GM21526 (cell line): ENCODE data around the gene NAPB.

ENCODE experiments used
- ATAC-seq: cut with Tn5 transposase; IDR thresholded peaks from one replicate; pipeline ENCODE4 v1.9.1; 2021; ENCODE audit warnings: moderate library complexity; ENCODE audit not compliant: unreplicated experiment, low FRiP score

Gene NAPB

DNA sequence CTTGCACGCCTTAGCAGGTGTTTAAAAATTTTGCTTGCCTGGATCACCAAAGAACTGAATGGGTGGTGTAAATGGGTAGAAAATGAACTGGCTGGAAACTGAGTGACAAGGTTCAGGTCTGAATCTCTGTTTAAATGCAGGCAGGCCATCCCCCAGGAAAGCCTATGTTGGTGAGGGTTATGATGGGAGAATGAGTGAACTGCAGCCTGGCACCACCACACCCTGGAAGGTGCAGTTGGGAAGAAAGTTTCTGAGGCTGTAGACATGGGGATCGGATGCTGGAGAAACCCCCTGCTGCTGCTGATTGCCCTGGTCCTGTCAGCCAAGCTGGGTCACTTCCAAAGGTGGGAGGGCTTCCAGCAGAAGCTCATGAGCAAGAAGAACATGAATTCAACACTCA, 18.7 kb upstream of the NAPB start:
- no peak for ATAC-seq

DNA sequence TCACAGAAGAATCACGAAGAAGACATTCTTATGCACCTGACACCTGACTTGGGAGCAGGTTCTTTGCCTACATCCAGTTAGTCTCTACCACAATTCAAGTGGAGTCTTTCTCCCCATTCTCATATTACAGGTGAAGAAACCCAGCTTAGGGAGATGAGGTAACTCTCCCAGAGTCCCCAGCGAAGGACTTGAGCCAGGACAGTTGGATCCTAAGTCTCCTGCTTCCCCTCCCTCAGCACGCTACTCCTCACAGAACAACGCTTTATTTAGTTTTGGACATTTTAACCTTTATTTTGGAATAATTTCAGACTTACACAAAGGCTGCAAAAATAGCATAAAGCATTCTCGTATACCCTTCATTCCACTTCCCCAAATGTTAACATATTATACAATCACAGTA, 17.4 kb upstream of the NAPB start:
- no peak for ATAC-seq

DNA sequence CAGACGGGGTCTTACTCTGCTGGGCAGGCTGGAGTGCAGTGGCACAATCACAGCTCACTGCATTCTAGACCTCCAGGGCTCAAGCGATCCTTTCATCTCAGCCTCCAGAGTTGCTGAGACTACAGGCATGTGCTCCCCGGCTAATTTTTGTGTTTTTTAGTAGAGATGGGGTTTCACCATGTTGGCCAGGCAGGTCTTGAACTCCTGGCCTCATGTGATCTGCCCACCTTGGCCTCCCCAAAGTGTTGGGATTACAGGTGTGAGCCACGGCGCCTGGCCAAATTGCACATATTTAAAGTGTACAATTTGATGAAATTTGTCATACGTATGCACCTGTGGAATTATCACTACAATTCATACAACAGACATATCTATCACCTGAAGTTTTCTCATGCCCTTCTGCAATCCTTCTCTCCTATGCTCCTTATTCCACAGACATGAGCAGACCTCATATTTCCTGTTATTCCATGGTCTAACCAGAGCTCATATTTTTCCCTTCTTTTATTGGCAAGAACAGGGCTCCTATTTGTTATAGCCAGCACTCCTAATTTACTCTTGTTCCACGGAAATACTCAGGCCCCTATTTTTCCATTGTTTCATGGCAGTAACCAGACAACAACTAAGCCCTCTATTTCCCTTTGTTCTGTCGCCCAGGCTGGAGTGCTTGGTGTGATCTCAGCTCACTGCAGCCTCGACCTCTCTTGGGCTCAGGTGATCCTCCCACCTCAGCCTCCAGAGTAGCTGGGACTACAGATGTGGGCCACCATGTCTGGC, 16.0 kb upstream of the NAPB start:
- ATAC-seq = no peak

DNA sequence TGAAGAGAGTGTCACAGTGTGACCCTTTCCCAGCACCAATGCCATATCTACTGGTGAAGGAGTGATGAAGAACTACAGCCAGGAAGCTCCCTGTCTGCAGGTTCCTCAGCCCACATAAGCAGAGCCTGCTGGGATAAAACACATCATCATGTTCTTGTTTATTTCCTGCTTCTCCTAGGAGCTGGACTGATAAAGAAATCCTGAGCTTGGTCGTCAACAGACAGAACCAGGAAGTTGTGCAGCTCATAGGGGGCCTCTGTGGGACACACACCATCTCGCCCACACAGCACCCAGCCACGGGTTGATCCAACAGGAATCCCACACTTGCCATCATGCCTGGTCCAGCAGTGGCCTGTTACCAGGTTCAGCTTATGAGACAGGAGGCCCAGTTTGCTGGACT, 15.4 kb upstream of the NAPB start:
- no peak for ATAC-seq

DNA sequence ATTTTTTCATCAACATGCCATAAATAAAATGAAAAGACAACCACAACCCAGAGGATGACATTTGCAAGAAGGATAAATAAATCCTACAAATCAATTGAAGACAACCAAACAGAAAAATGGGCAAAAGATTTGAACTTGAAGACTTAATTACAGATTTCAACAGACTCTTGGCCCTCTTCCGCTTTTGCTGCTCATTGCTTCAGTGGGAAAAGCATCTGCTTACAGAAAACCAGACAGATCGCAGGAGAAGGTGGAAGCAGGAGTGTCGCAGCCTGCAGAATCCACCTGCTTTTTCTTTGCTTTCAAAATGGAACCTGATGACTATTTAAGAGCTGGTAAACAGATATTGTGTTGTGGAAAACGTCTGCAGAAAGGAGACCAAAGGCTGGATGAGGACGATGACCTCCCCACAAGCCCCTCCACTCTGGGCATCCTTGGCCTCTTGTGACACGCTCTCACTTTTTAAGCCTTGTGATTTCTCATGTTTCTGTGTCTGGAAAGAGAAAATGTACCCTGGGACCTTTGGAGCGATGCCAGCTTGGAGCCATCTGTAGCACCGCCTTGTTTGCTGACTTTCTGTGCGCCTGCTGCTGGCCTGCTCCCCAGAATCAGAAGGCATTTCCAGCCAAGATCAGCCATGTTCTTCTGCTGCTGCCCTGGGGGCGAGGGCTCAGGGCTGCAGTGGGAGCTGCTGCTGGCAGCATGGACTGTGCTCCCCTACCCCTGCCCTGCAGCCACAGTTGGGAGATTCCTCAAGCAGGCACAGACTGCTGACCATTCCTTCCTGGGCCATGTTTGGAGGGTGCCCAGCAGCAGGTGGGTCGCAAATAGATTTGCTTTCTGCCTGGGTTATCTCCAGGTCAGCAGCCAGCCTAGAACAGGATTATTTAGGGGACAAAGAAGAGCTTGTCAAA, 14.6 kb upstream of the NAPB start:
- ATAC-seq = no peak

DNA sequence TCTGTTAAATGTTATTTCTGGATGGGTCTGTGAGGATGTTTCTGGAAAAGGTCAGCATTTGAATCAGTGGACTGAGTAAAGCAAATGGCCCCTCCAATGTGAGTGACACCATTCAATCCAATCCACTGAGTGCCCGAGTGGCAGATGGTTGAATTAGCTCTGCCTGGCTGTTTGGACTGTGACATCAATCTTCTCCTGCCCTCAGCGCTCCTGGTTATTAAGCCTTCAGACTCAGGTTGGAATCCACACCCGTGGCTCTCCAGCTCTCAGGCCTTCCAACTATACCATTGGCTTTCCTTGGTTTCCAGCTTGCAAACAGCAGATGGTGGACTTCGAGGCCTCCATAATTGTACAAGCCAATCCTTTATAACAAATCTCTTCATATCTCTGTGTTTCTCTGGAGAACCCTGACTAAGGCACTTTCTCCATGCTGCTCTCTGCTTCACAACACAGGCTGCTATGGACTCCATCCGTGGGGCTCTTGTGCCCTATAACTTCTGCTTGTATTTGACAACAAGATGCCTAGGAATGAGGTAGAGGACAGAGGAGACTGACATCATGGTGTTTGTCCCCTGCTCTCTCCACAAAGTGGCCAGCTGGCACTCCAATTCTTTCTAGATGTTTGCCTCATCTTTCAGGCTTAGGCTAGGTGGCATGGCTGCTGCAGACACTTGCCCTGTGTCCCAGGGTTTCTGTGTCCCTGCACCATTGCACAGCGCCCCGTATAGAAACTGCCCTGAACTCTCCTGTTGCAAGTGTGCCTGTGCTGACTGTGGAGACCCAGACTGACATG, 13.4 kb upstream of the NAPB start:
- ATAC-seq = no peak

DNA sequence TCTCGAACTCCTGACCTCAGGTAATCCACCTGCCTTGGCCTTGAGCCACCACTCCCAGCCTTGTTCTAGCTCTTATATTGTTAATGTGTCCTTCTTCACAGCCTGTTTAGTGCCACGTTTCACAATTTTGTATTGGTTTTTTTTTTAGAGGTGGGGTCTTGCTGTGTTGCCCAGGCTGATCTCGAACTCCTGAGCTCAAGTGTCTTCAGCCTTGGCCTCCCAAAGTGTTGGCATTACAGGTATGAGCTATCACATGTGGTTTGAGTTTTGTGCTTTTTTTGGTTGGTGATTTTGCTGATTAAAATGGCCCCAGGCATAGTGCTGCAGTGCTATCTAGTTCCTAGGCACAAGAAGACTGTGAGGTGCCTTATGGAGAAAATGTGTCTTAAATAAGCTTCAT, 12.3 kb upstream of the NAPB start:
- ATAC-seq = no peak

DNA sequence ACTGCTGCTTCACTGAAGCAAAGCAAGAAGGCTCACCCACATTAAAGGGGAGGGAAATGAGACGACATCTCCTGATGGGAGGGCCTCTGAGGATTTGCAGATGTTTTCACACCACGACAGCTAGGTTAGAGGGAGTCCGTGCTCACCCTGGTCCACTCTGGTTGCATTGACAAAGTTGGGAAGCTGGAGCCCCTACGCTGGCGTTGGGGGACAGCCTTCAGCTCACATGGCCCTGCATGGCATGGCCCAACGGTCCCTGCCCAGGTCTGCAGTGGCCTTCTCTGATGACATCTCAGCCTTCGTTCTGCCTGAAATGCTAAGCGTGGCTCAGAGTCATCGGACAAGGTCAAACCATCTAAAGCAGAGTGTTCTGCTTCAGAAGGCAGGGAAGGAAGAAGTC, 3.8 kb upstream of the NAPB start:
- ATAC-seq = no peak

DNA sequence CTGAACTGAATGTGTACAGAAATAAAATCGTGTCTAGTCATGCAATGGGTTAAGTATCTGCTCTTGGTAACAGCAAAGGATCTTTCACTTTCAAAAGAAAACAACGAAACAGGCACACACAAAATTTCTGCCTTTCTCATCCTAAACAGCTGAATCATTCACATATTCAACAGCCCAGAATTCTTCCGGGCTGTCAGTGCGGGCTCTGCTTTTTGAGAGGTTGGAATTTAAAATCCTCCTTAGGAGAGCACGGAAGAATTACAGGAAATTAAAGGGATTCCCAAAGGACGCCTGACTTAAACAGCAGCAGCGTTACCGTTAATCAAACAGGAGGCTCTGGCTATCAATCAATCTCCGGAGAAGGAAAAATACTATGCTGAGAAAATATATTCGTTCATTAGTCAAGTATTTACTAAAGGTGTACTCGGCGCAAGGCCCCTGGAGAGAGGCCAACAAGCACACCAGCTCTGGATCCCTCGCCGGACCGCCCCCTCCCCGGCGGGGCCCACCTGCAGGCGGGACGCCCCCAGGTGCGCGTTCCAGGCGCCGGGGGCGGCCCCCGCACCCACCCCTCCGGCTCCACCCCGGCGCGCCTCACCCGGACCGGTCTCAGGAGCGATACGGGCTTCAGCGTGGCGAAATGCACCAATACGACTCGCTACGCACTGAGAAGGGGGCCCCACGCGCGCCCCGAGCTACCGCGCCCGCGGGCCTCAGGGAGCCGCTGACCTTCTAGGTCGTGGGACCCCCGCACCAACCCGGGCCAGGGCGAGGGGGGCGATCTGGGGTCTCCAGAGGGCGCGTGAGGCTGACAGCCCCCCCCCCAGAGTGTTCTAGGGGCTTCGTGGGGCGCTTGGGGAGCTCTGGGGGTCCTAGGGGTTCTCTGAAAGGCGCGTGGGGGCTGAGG, 1.0 kb downstream of the NAPB start:
- ATAC-seq = no peak

DNA sequence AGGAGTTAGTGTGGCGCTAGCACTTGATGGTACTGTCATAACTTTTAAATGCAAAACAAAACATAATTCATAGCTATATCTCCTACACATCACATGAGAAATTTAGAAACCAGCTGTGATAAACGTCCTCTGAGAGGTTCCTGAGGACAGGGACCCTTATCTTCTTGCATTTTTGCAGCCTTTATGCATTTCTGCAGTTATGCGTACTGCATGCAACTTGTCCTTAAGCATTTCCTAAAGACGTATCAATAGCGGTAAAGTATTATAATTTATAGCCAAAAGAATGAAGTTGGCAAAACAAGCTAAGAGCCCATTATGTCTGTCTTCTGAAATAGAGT, 1.7 kb downstream of the NAPB start:
- ATAC-seq = no peak

DNA sequence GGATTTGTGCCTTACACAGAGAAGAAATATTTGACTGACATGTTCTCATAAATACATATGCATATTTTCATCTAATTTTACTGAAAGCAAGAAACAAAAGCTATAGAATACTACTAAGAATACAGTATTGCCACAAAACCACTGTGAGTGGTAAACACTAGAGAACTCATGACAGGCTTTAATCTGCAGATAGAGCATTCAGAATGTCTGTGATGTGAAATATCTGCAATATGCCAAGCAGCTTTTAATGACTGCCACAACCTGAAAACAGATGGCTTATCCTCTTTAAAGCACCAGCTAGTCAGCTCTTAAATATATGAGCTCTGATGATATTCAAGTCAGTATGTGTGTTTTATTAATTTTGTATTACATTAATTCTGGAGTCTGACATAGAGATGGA, 3.4 kb downstream of the NAPB start:
- no peak for ATAC-seq

DNA sequence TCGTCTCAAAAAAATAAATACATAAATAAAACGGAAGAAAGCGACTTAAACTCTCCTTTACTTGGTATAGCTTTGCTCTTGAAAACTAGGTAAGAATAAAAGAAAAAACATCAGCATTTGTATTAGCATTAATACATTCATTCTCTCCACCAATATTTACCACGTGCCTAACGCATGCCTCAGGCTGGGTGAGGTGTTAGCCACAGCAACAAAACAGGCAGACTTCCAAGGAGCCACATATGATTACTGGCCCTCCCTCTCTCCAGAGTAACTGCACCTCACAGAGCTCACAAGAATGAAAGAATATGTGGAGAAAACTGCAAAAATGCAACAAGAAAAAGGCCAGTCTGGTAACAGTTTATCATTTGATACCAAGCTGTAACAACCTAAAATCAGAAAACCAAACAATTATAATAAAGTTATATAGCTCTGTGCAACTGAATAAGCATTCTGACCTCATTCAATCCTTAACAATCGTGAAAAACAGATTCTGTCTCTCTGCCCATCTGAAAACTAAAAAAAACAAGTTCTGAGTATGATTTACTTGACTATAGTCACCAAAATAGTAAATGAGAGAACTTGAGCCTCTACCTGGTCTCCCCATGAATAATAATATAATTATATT, 5.2 kb downstream of the NAPB start:
- ATAC-seq = no peak

DNA sequence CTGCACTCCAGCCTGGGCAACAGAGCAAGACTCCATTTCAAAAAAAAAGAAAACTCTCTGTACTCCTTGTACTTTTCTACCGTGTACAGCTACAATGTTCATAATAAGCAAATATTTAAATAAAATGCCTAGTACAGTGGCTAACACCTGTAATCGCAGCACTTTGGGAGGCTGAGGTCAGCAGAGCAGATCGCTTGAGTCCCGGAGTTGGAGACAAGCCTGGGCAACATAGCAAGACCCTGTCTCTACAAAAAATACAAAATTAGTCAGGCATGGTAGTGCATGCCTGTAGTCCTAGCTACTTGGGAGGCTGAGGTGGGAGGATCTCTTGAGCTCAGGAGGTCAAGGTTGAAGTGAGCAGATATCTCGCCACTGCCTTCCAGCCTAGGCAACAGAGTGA, 5.7 kb downstream of the NAPB start:
- ATAC-seq = no peak

DNA sequence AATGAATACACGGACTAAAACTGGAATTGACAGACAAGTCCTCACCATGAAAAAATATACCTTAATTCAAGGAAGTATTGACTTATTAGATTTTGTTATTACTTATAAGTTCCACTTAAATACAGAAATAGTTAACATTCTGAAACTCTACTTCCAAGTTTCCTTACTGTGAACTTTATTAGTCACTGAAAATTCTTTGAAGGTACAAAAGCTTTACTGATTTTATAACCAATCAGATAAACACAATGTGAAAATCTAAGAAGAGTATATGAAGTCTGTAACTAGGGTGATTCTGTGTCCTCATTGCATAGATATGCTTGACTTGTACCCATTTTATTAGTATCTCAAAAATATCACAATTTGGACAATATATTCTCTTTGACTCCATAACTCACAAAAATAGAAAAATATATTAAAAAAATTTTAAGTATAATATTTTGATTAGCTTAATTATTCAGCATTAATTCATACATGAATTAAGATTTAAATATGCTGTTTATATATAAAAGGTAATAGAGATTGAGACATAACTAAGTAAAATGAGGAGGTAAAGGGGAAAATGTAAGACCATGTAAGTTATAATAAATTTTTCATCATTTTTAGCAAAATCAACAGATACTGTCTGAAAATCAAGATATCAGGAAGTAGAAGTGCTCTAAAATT, 6.6 kb downstream of the NAPB start:
- ATAC-seq = no peak

DNA sequence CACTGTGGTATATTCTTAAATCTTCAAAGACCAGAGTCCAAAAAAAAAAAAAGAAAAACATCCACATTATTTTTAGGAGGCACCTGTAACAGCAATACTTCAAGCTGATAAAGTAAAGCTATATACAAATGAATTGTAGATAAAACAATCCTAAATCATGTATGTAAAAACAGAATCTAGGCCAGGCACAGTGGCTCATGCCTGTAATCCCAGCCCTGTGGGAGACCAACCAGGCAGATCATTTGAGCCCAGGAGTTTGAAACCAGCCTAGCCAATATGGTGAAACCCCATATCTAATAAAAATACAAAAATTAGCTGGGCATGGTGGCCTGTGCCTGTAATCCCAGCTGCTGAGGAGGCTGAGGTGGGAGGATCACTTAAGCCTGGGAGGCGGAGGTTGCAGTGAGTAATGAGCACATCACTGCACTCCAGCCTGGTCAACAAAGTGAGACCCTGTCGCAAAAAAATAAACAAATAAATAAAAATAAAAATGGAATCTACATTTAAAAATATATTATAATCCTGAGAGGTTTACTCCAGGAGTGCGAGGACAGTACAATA, 7.3 kb downstream of the NAPB start:
- no peak for ATAC-seq

DNA sequence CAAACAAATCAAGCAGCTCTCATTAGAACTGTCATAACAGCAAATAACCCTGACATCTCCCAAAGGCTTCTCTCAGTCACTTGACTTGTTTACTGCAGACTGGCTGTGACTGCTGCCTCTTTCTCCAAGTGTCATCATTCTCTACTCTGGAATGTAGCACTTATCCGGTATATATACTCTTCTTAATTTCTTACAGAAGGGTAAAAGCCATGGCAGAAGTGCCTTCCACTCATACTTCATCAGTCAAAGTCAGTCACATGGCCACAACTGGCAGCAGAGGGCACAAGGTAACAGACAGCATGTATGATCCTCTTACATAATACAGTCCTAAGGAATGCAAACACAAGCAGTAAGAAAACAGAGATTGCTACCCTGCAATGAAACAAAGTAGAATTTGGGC, 9.3 kb downstream of the NAPB start:
- ATAC-seq = no peak

DNA sequence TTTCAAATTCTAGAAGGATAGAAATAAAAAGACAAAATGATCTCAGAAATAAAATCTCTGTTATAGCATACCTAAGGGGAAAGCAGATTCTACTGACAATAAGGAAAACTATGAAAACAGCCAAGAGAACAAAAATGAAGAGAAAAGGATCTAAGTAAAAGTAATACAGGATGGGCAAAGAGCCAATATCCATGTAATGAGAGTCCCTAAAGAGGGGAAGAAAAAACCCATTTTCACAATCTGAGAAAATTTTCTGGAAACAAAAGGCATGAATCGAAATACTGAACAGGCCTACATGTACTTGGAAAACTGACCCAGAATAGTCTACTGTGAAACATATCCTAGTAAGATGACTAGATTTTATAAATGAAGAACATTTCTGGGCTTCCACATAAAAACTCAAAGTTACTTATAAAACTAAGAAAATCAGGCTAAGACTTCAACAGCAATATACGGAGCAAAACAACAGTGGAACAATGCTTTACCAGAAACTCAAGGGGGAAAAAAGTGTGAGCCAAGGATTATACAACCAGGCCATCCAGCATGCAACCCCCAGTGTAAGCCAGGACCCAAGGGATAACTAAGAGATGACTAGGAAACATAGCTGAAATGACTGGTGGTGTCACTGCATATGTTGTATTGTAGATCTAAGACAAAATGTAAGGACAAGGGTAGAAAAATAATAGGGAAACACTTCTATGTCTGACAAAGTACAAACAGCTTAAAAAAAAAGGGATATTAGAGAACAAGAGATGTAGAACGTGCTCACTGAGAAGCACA, 10.2 kb downstream of the NAPB start:
- no peak for ATAC-seq

DNA sequence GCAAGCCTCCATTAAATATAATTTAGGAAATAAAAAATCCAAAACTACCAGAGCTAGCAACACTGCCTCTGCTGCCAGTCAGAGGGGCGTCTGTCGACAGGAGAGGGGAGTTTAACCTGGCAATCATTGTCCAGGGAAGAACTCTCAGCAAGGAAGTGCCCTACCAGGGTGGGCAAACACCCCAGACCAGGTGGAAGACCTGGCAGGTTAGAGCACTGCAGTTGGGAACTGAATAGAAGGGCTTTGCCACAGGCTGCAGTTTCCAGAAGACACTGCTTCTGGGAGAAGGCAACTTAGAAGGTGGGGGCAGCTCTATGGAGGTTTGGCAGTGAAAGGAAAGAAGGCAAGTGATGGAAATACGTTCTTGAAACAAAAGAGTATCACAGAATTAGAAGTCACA, 11.5 kb downstream of the NAPB start:
- ATAC-seq = no peak
